ENCODE results near the gene DMAC2.

- no peak for TF ChIP-seq EZH2 (IDR thresholded peaks at IDR 0.05; ENCODE audit: borderline replicate concordance, low read depth, low read length, severe bottlenecking)
- TF ChIP-seq, protein P1, sequence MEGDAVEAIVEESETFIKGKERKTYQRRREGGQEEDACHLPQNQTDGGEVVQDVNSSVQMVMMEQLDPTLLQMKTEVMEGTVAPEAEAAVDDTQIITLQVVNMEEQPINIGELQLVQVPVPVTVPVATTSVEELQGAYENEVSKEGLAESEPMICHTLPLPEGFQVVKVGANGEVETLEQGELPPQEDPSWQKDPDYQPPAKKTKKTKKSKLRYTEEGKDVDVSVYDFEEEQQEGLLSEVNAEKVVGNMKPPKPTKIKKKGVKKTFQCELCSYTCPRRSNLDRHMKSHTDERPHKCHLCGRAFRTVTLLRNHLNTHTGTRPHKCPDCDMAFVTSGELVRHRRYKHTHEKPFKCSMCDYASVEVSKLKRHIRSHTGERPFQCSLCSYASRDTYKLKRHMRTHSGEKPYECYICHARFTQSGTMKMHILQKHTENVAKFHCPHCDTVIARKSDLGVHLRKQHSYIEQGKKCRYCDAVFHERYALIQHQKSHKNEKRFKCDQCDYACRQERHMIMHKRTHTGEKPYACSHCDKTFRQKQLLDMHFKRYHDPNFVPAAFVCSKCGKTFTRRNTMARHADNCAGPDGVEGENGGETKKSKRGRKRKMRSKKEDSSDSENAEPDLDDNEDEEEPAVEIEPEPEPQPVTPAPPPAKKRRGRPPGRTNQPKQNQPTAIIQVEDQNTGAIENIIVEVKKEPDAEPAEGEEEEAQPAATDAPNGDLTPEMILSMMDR (IDR thresholded peaks at IDR 0.05; ENCODE audit: extremely low read depth in 1 of 2, insufficient read depth in 1 of 2, low read depth in 1 of 2, low read length in 2 of 2), result no peak
- TF ChIP-seq GATA2 (IDR thresholded peaks at IDR 0.05; ENCODE audit: insufficient read depth, insufficient read length, low read depth, low read length), result no peak
- no peak for TF ChIP-seq POLR2A (IDR thresholded peaks at IDR 0.05; ENCODE audit: low read depth, low read length)
- no peak for TF ChIP-seq POLR2AphosphoS5 (IDR thresholded peaks at IDR 0.05; ENCODE audit: insufficient read depth, low read depth, low read length)
- TF ChIP-seq, protein P2, sequence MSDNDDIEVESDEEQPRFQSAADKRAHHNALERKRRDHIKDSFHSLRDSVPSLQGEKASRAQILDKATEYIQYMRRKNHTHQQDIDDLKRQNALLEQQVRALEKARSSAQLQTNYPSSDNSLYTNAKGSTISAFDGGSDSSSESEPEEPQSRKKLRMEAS (IDR thresholded peaks at IDR 0.05; ENCODE audit: insufficient read depth, insufficient read length), result no peak
- TF ChIP-seq JUN (IDR thresholded peaks at IDR 0.05; ENCODE audit: borderline replicate concordance, insufficient read depth, insufficient read length, low read depth), result no peak
- no peak for TF ChIP-seq FOS (IDR thresholded peaks at IDR 0.05; ENCODE audit: borderline replicate concordance, insufficient read depth, low read length)
These were observed 17.3 kb downstream of the DMAC2 start for GRCh38 chr19:41422456-41422855.

Data from endothelial cell of umbilical vein (primary cell).